ENCODE data around the gene DLGAP1. TPM values are rescaled to one million over a fixed set of nuclear protein-coding genes. Genes with fewer than 3 reads are reported as not detected.

Gene DLGAP1
- total and polyA plus RNA-seq, 10 of the 15 experiments (the other 5 are each of a cell fraction or from before 2014, with no cell fraction given): 0.23 to 27.6 (median 1.9) TPM

DNA sequence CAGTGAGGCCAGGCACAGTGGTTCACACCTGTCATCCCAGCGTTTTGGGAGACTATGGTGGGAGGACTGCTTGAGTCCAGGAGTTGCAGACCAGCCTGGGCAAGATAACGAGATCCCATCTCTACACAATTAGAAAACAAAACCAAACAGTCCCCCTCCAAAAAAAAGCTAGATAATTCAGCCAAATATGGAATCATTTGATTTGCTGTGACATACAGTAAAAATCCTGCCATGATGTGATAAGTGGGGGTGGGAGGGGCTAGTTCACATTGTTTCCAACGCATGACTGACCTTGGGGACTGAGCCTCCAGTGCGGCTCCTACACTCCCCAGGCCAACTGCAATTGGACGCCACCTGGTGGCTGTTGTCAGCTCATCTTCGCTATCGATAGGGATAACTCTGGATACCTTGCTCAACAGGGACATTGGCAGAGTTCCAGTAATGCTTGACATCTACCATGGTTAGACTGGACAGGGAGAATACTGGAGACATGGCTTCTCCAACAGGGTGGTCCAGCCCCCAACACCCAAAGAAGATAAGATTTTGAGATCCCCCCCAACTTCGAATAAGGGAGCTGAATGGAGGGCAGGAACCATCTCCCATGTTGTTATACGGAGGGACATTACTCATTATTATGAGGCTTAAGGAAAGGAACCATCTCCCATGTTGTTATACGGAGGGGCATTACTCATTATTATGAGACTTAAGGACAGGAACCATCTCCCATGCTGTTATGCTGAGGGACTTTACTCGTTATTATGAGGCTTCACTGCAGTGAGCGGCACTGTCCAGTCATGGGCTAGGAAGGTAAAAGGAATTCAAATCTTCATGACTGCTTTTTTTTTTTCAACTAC is 869.2 kb downstream of the DLGAP1 start:
- Histone ChIP-seq H4K20me1 (ENCODE audit: control insufficient read depth, insufficient read depth) (no peaks in the 10 kb centered on the region), H3K27ac (ENCODE audit: control insufficient read depth, insufficient read depth) (peak overlapping the region; percentile 75), H3K4me2 (ENCODE audit: control insufficient read depth, insufficient read depth) (peak overlapping the region; percentile 65), H3K27me3 (replicated peaks in 1 of 2; ENCODE audit: control insufficient read depth in 2 of 2, insufficient read depth in 2 of 2, low read length in 1 of 2) (no peaks in the 10 kb centered on the region), H3K4me1 (ENCODE audit: control insufficient read depth, insufficient read depth, low read length) (peaks cover 30% of the 10 kb centered on the region), H3K9me3 (replicated peaks; ENCODE audit: control insufficient read depth, insufficient read depth, low read length) (peaks cover 3% of the 10 kb centered on the region; the same call in 2 of the 3 replicates), H3K9ac (ENCODE audit: control insufficient read depth, insufficient read depth, low read length) (no peak overlapping the region; the same call in 1 of the 2 replicates), H3K36me3 (ENCODE audit: control insufficient read depth in 2 of 2, insufficient read depth in 2 of 2, low read length in 1 of 2) (no peaks in the 10 kb centered on the region; a peak in 1 of 4 replicates), H2AFZ (ENCODE audit: control insufficient read depth, low read depth, low read length) (peak overlapping the region; percentile 28), H3K79me2 (ENCODE audit: control insufficient read depth, insufficient read depth, low read length) (no peaks in the 10 kb centered on the region), H3K4me3 (peak overlapping the region; percentile 28; the same call in 1 of the 2 replicates)
- ChIA-PET POLR2A (interaction anchor here (0.6 to 3.3 kb wide), 9 partner anchors 18 to 398 kb away, joined by 3 to 16 read pairs (median 5); no protein-coding TSS in a partner anchor), CTCF (interaction anchor here (0.6 to 4.3 kb wide), 62 partner anchors 9 to 483 kb away, joined by 3 to 79 read pairs (median 4); no protein-coding TSS in a partner anchor), SMC1A (ENCODE audit: uncharacterized antibody, unreplicated experiment) (interaction anchor here (0.6 to 4.1 kb wide), 47 partner anchors 8 to 1473 kb away, joined by 3 to 52 read pairs (median 4); no protein-coding TSS in a partner anchor), RAD21 (ENCODE audit: unreplicated experiment) (interaction anchor here (0.6 to 3.2 kb wide), 30 partner anchors 9 to 341 kb away, joined by 3 to 36 read pairs (median 4); no protein-coding TSS in a partner anchor)
- no TSS peak for BruUV-seq (replicated peaks)
- WGBS (ENCODE audit: insufficient coverage, insufficient replicate concordance, low lambda C conversion rate, missing lambda C conversion rate): 3% methylated on average over 12 of the region's 12 CpGs
- ATAC-seq (peak; percentile 84), DNase-seq (ENCODE audit: low read depth, low spot score) (no peak), FAIRE-seq (peak; percentile 96)
- intact Hi-C loops (cut with micrococcal nuclease; ENCODE audit: unreplicated experiment): loop anchor here (1.0 to 5.0 kb wide), 5 partner anchors 60 to 305 kb away; no protein-coding TSS in a partner anchor
- in situ Hi-C loops (cut with MboI): no loop called here
- TF ChIP-seq SPI1 (IDR thresholded peaks at IDR 0.05; ENCODE audit: borderline replicate concordance, insufficient read depth, low read depth, low read length) (no peak), YY1 (IDR thresholded peaks at IDR 0.05; ENCODE audit: low read depth, low read length) (peak; percentile 74), SIN3A (IDR thresholded peaks at IDR 0.05; ENCODE audit: low read depth, low read length) (no peak), BHLHE40 (IDR thresholded peaks at IDR 0.05; ENCODE audit: borderline replicate concordance in 1 of 2, low read depth in 2 of 2, low read length in 1 of 2) (peak; percentile 34 to 36; a peak in 2 of 4 replicates), ATF7 (IDR thresholded peaks at IDR 0.05; ENCODE audit: low read depth) (peak; percentile 14; the same call in 1 of the 2 replicates), RAD21 (IDR thresholded peaks at IDR 0.05; ENCODE audit: insufficient read depth, low read depth, low read length) (peak; percentile 76), RB1 (IDR thresholded peaks at IDR 0.05; ENCODE audit: borderline replicate concordance) (0 out of 2 replicates have a peak, but pooled peaks have one; percentile 23), IKZF2 (IDR thresholded peaks at IDR 0.05) (peak in 1 of 2 experiments; percentile 3; a peak in 1 of 4 replicates), RUNX3 (IDR thresholded peaks at IDR 0.05; ENCODE audit: low read length) (0 out of 2 replicates have a peak, but pooled peaks have one; percentile 10), PAX5 (IDR thresholded peaks at IDR 0.05; ENCODE audit: borderline replicate concordance, low read depth, low read length) (peak; percentile 94), SMC3 (IDR thresholded peaks at IDR 0.05; ENCODE audit: borderline replicate concordance, low read length) (peak; percentile 82), HDGF (IDR thresholded peaks at IDR 0.05) (0 out of 2 replicates have a peak, but pooled peaks have one; percentile 45), FOS (IDR thresholded peaks at IDR 0.05; ENCODE audit: borderline replicate concordance, extremely low read depth, insufficient read length) (no peak), POU2F2 (IDR thresholded peaks at IDR 0.05; ENCODE audit: borderline replicate concordance, low read depth, low read length) (peak; percentile 22; the same call in 1 of the 3 replicates), EGR1 (IDR thresholded peaks at IDR 0.05; ENCODE audit: borderline replicate concordance in 1 of 2, low read depth in 2 of 2, low read length in 2 of 2) (0 out of 3 replicates have a peak, but pooled peaks of 1 of the 2 experiments have one; percentile 3), MEF2B (IDR thresholded peaks at IDR 0.05; ENCODE audit: partially characterized antibody, poor library complexity, severe bottlenecking) (no peak)
- TF ChIP-seq, protein P1, sequence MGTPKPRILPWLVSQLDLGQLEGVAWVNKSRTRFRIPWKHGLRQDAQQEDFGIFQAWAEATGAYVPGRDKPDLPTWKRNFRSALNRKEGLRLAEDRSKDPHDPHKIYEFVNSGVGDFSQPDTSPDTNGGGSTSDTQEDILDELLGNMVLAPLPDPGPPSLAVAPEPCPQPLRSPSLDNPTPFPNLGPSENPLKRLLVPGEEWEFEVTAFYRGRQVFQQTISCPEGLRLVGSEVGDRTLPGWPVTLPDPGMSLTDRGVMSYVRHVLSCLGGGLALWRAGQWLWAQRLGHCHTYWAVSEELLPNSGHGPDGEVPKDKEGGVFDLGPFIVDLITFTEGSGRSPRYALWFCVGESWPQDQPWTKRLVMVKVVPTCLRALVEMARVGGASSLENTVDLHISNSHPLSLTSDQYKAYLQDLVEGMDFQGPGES (IDR thresholded peaks at IDR 0.05): 0 out of 2 replicates have a peak, but pooled peaks have one; percentile 12
- TF ChIP-seq, protein P2, sequence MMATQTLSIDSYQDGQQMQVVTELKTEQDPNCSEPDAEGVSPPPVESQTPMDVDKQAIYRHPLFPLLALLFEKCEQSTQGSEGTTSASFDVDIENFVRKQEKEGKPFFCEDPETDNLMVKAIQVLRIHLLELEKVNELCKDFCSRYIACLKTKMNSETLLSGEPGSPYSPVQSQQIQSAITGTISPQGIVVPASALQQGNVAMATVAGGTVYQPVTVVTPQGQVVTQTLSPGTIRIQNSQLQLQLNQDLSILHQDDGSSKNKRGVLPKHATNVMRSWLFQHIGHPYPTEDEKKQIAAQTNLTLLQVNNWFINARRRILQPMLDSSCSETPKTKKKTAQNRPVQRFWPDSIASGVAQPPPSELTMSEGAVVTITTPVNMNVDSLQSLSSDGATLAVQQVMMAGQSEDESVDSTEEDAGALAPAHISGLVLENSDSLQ (IDR thresholded peaks at IDR 0.05): no peak
- TF ChIP-seq, protein P3, sequence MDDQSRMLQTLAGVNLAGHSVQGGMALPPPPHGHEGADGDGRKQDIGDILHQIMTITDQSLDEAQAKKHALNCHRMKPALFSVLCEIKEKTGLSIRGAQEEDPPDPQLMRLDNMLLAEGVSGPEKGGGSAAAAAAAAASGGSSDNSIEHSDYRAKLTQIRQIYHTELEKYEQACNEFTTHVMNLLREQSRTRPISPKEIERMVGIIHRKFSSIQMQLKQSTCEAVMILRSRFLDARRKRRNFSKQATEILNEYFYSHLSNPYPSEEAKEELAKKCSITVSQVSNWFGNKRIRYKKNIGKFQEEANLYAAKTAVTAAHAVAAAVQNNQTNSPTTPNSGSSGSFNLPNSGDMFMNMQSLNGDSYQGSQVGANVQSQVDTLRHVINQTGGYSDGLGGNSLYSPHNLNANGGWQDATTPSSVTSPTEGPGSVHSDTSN (IDR thresholded peaks at IDR 0.05; ENCODE audit: insufficient replicate concordance, low read depth, low read length): no peak
